AG10803 (cell line): ENCODE data around the gene ZNF763.
"Not testable (repeated sequence)": the region's sequence is repeated elsewhere in the genome, so short reads cannot be mapped to it uniquely, and the experiment has no call there.

ENCODE experiments used
- DNase-seq: peaks from one replicate; pipeline ENCODE4 v3.0.0; 2010; ENCODE audit warnings: low read depth
- H3K4me3 ChIP-seq: 2 replicates; pipeline ENCODE4 v1.5.1; 2011; ENCODE audit warnings: mild to moderate bottlenecking, low read length, control low read depth
- TF ChIP-seq, protein P1 (sequence below): conservative IDR thresholded peaks from 2 replicates; pipeline ENCODE4 v1.5.1; 2011; ENCODE audit warnings: mild to moderate bottlenecking, low read length, control low read depth, inconsistent platforms

The ZNF763 gene

DNA sequence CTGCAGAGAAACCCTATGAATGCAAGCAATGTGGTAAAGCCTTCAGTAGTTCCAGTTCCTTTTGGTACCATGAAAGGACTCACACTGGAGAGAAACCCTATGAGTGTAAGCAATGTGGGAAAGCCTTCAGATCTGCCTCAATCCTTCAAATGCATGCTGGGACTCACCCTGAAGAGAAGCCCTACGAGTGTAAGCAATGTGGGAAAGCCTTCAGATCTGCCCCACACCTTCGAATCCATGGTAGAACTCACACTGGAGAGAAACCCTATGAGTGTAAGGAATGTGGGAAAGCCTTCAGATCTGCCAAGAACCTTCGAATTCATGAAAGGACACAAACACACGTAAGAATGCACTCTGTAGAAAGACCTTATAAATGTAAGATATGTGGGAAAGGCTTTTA, 14.7 kb downstream of the ZNF763 start:
- no peak for DNase-seq
- TF ChIP-seq, protein P1, sequence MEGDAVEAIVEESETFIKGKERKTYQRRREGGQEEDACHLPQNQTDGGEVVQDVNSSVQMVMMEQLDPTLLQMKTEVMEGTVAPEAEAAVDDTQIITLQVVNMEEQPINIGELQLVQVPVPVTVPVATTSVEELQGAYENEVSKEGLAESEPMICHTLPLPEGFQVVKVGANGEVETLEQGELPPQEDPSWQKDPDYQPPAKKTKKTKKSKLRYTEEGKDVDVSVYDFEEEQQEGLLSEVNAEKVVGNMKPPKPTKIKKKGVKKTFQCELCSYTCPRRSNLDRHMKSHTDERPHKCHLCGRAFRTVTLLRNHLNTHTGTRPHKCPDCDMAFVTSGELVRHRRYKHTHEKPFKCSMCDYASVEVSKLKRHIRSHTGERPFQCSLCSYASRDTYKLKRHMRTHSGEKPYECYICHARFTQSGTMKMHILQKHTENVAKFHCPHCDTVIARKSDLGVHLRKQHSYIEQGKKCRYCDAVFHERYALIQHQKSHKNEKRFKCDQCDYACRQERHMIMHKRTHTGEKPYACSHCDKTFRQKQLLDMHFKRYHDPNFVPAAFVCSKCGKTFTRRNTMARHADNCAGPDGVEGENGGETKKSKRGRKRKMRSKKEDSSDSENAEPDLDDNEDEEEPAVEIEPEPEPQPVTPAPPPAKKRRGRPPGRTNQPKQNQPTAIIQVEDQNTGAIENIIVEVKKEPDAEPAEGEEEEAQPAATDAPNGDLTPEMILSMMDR = no peak
- H3K4me3 ChIP-seq = no peak overlapping the region

DNA sequence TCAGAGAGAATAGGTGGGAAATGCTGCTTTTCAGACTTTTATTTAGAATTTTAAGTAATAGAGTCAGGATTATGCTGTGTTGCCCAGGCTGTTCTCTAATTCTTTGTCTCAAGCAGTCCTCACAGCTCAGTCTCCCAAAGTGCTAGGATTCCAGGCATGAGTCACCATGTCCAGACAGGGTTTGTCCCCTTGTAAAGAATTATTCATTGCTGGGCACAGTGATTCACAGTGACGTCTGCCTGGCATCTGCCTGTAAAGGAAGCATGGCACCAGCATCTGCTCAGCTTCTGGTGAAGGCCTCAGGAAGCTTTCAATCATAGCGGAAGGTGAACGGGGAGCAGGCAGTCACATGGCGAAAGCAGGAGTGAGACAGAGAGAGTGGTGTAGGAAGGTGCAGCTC, 17.7 kb downstream of the ZNF763 start:
- no peak for DNase-seq
- H3K4me3 ChIP-seq = no peak overlapping the region
- TF ChIP-seq, protein P1 = no peak

DNA sequence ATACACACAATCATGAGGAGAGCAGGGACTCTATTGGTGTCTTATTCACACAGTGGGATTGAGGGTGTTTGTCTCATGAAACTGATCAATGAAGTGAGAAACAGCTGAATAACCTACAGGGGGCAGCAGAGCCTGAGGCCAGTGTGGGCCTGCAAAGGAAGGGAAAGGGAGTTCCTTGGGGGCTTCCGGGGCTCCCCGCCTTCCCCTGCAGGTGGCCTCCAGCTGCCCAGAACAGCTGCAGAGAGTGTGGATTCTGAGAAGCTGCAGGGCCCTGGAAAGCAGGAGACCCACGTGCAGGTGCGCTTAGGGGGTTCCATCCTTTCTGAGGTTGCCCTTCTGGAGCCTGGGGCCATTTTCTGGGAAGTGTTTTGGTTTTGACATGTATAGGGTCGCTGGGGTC, 20.1 kb downstream of the ZNF763 start:
- TF ChIP-seq, protein P1 = no peak; the same call in 1 of the 2 replicates
- no peak for DNase-seq
- no peak overlapping the region for H3K4me3 ChIP-seq

DNA sequence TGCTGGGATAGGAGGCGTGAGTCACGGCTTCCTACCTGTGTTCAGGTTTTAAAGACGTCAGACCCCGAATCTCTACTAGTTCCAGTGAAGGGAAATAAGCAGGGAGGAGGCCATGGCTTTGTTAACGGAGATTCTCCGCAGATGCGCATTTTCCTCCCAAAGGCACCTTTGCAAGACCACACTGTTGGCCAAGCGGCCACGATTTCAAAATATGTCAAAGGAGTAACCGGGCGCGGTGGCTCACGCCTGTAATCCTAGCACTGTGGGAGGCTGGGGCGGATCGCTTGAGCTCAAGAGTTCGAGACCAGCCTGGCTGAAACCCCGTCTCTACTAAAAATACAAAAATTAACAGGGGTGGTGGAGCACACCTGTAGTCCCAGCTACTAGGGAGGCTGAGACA, 21.9 kb downstream of the ZNF763 start:
- TF ChIP-seq, protein P1 = no peak
- no peak for DNase-seq
- no peak overlapping the region for H3K4me3 ChIP-seq

DNA sequence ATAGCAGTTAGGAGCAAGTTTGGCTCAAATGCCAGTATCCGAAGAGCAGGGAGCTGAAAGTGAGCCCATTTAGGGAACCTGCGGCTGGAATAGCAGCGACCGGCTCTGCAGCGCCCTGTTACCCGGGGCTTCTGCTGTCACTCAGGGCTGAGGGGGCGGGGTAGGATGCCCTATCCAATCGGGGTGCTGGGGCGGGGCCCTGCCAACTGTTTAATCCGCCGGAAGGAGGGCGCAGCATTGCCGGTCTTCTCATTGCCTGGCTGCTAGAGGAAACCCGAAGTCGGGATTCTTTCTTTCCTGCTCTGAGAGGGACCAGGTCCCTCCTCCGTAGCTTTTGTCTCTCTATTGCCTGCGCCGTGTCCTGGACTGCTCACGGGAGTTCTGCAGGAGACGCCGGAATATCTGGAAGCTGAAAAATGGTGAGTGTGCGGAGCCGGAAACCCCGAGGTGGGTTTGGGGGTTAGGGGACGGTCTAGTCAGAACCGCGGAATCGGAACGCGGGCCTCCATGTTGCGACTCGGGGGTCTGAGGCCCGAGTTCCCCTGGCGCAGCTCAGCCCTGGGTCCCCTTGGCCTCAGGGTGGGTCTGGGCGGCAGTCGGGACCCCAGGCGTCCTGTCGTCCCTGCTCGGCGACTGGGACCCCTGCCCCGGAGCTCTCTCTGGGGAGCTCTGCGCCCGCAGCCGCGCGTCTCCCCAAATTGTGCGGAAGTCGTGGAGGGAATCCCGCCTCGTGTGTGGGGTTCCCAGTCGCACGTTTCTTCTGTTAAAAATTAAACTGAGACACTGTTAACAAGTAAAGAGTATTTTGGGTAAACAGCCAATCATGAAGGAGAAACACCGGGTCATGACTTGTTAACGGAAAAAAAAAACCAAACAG, 22.8 kb downstream of the ZNF763 start:
- TF ChIP-seq, protein P1 = no peak
- H3K4me3 ChIP-seq = peak overlapping the region; percentile 90
- peak; percentile 89 for DNase-seq

DNA sequence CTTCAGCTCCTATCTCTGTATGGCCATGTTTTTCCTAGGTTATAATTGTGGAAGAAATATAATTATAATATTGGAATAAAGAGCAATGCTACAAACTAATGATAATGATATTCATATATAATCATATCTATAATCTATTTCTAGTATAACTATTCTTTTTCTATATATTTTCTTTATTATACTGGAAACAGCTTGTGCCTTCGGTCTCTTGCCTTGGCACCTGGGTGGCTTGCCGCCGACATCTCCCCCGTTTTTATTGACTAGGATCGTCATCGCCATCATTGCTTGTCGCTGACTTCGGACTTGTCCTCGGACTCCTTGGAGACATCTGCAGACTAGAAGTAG, 24.2 kb downstream of the ZNF763 start:
- peak overlapping the region; percentile 90 for H3K4me3 ChIP-seq
- DNase-seq = no peak
- TF ChIP-seq, protein P1 = no peak

DNA sequence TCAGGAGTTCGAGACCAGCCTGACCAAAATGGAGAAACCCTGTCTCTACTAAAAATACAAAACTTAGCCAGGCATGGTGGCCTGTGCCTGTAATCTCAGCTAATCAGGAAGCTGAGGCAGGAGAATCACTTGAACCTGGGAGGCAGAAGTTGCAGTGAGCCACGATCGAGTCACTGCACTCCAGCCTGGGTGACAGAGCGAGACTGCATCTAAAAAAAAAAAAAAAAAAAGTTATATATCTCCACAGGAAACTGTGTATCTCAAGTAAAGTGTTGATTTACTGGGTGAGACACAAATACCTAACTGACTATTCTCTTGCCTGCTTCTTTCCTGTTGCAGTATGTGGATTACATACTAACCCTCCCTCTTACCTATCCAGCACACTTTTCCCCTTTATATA, 27.1 kb downstream of the ZNF763 start:
- not testable (repeated sequence) for H3K4me3 ChIP-seq, DNase-seq
